Measurements from ENCODE around the gene CD81.

GRCh38 chr11:2432171-2432621, 55.1 kb downstream of the CD81 start:
- no peak for TF ChIP-seq CTCF (IDR thresholded peaks at IDR 0.05)
- TF ChIP-seq ZFX (IDR thresholded peaks at IDR 0.05; ENCODE audit: borderline replicate concordance), result no peak

Data from 22Rv1 (cell line).